WTC11 (cell line): Measurements from ENCODE around the gene PDCD5. TPM values are rescaled to one million over a fixed set of nuclear protein-coding genes. Genes with fewer than 3 reads are reported as not detected.

Experiments
- ATAC-seq: fragments of 200-7000 bp; cut with Tn5 transposase; 2 replicates; pipeline ENCODE4 v1.10.0; 2021; ENCODE audit warnings: mild to moderate bottlenecking, moderate library complexity
- CTCF ChIA-PET: fragments of 300-600 bp; sonication (Branson Sonifier 250); formaldehyde crosslinking; loops from one replicate; lab custom pipeline; 2021; ENCODE audit warnings: antibody characterized with exemption; lab: Charles Lee
- POLR2A ChIA-PET: fragments of 350-600 bp; sonication (Branson Sonifier 250); formaldehyde crosslinking; loops from one replicate; lab custom pipeline; 2021; ENCODE audit warnings: antibody characterized with exemption; lab: Charles Lee
- DNase-seq: peaks from one replicate; pipeline ENCODE4 v3.0.0; 2021; ENCODE audit warnings: low spot score
- H3K27ac Mint-ChIP-seq: 2 replicates; pipeline ENCODE4 v1.8.0; 2021; ENCODE audit warnings: mixed read lengths
- H3K27me3 Mint-ChIP-seq: 2 replicates; pipeline ENCODE4 v1.8.0; 2021; ENCODE audit warnings: low read depth, mild to moderate bottlenecking, moderate library complexity, mixed read lengths
- H3K36me3 Mint-ChIP-seq: 2 replicates; pipeline ENCODE4 v1.8.0; 2021; ENCODE audit warnings: mixed read lengths
- H3K4me1 Mint-ChIP-seq: 2 replicates; pipeline ENCODE4 v1.8.0; 2022; ENCODE audit warnings: mixed read lengths
- H3K4me3 Mint-ChIP-seq: 2 replicates; pipeline ENCODE4 v1.8.0; 2021; ENCODE audit warnings: mild to moderate bottlenecking, moderate library complexity, mixed read lengths
- H3K9me3 Mint-ChIP-seq: 2 replicates; pipeline ENCODE4 v1.8.0; 2021; ENCODE audit warnings: mixed read lengths
- AFF4 ChIP-seq: sonication (generic); formaldehyde crosslinking; IDR thresholded peaks from 2 replicates; pipeline ENCODE4 v1.8.1; 2023; ENCODE audit warnings: mild to moderate bottlenecking, missing genetic modification reagents, borderline replicate concordance
- E2F4 ChIP-seq: sonication (generic); formaldehyde crosslinking; IDR thresholded peaks from 2 replicates; pipeline ENCODE4 v1.8.1; 2022; ENCODE audit warnings: low read depth, mild to moderate bottlenecking, moderate library complexity, missing genetic modification reagents, borderline replicate concordance
- HMGA2 ChIP-seq: fragments of 250-450 bp; sonication (Bioruptor Pico); IDR thresholded peaks from 2 replicates; pipeline ENCODE4 v1.4.0; 2021; ENCODE audit warnings: mild to moderate bottlenecking, moderate library complexity
- OVOL2 ChIP-seq: fragments of 250-450 bp; sonication (Bioruptor Pico); IDR thresholded peaks from 2 replicates; pipeline ENCODE4 v1.9.0; 2021; ENCODE audit warnings: mild to moderate bottlenecking, borderline replicate concordance
- RELA ChIP-seq: sonication (generic); formaldehyde crosslinking; IDR thresholded peaks from 2 replicates; pipeline ENCODE4 v1.8.1; 2022; ENCODE audit warnings: missing genetic modification reagents, mild to moderate bottlenecking, borderline replicate concordance
- ZNF232 ChIP-seq: sonication (generic); formaldehyde crosslinking; IDR thresholded peaks from 2 replicates; pipeline ENCODE4 v1.8.0; 2022; ENCODE audit warnings: mild to moderate bottlenecking, missing genetic modification reagents
- ZNF263 ChIP-seq: sonication (generic); formaldehyde crosslinking; IDR thresholded peaks from 2 replicates; pipeline ENCODE4 v1.8.1; 2022; ENCODE audit warnings: low read depth, mild to moderate bottlenecking, moderate library complexity, missing genetic modification reagents
- ZNF425 ChIP-seq: fragments of 250-450 bp; sonication (Bioruptor Pico); conservative IDR thresholded peaks from 2 replicates; pipeline ENCODE4 v1.9.0; 2021; ENCODE audit warnings: mild to moderate bottlenecking
- total RNA-seq: library from RNA; stranded (reverse); gene quantifications from 3 replicates; pipeline ENCODE4 v1.2.3, GENCODE V29; 2021
- TF ChIP-seq, protein P1 (sequence below): sonication (generic); formaldehyde crosslinking; IDR thresholded peaks from 2 replicates; pipeline ENCODE4 v1.8.1; 2022; ENCODE audit warnings: mild to moderate bottlenecking, moderate library complexity, missing genetic modification reagents
- TF ChIP-seq, protein P2 (sequence below): sonication (generic); formaldehyde crosslinking; IDR thresholded peaks from 2 replicates; pipeline ENCODE4 v1.8.1; 2022; ENCODE audit warnings: low read depth, missing genetic modification reagents, borderline replicate concordance
- TF ChIP-seq, protein P3 (sequence below): sonication (generic); formaldehyde crosslinking; IDR thresholded peaks from 2 replicates; pipeline ENCODE4 v1.8.1; 2023; ENCODE audit warnings: mild to moderate bottlenecking, moderate library complexity, missing genetic modification reagents

Gene PDCD5
- total RNA-seq, 1 experiment from 2014 or later: 89.5 TPM

GRCh38 chr19:32550666-32551065 is 30.3 kb upstream of the PDCD5 start:
- H3K4me3 Mint-ChIP-seq: no peak overlapping the region
- no peaks in the 10 kb centered on the region for H3K4me1 Mint-ChIP-seq
- no peak overlapping the region for H3K27ac Mint-ChIP-seq
- ATAC-seq (no peak), DNase-seq (no peak)
- TF ChIP-seq, protein P1, sequence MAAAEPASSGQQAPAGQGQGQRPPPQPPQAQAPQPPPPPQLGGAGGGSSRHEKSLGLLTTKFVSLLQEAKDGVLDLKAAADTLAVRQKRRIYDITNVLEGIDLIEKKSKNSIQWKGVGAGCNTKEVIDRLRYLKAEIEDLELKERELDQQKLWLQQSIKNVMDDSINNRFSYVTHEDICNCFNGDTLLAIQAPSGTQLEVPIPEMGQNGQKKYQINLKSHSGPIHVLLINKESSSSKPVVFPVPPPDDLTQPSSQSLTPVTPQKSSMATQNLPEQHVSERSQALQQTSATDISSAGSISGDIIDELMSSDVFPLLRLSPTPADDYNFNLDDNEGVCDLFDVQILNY: no peak
- TF ChIP-seq, protein P2, sequence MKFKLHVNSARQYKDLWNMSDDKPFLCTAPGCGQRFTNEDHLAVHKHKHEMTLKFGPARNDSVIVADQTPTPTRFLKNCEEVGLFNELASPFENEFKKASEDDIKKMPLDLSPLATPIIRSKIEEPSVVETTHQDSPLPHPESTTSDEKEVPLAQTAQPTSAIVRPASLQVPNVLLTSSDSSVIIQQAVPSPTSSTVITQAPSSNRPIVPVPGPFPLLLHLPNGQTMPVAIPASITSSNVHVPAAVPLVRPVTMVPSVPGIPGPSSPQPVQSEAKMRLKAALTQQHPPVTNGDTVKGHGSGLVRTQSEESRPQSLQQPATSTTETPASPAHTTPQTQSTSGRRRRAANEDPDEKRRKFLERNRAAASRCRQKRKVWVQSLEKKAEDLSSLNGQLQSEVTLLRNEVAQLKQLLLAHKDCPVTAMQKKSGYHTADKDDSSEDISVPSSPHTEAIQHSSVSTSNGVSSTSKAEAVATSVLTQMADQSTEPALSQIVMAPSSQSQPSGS (CRISPR knock-in tag): no peak
- TF ChIP-seq, protein P3, sequence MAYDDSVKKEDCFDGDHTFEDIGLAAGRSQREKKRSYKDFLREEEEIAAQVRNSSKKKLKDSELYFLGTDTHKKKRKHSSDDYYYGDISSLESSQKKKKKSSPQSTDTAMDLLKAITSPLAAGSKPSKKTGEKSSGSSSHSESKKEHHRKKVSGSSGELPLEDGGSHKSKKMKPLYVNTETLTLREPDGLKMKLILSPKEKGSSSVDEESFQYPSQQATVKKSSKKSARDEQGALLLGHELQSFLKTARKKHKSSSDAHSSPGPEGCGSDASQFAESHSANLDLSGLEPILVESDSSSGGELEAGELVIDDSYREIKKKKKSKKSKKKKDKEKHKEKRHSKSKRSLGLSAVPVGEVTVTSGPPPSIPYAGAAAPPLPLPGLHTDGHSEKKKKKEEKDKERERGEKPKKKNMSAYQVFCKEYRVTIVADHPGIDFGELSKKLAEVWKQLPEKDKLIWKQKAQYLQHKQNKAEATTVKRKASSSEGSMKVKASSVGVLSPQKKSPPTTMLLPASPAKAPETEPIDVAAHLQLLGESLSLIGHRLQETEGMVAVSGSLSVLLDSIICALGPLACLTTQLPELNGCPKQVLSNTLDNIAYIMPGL (CRISPR knock-in tag): no peak
- TF ChIP-seq ZNF425 (no peak), OVOL2 (CRISPR knock-in tag) (no peak), E2F4 (CRISPR knock-in tag) (no peak), ZNF232 (no peak), ZNF263 (no peak), AFF4 (CRISPR knock-in tag) (no peak), RELA (no peak)
- ChIA-PET POLR2A (no interaction called here), CTCF (interaction anchor here (1.4 kb wide), 1 partner anchor 19 kb away, joined by 3 read pairs; no protein-coding TSS in a partner anchor)
- H3K9me3 Mint-ChIP-seq: peaks cover 3% of the 10 kb centered on the region; the same call in 1 of the 2 replicates
- no peaks in the 10 kb centered on the region for H3K36me3 Mint-ChIP-seq
- no peaks in the 10 kb centered on the region for H3K27me3 Mint-ChIP-seq

DNA sequence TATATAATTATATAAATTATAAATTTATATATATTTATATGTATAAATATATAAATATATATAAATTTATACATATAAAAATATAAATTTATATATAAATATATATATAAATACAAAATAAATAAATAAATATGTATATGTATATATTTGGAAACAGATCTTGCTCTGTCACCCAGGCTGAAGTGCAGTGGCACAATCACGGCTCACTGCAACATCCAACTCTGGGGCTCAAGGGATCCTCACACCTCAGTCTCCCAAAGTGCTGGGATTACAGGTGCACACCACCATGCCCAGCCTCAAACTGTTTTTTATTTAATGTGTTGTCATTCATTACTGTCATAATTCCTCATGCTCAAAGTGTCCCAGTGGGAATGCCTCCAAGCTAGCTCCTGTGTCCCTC is 25.2 kb upstream of the PDCD5 start:
- Mint-ChIP-seq H3K27me3 (no peaks in the 10 kb centered on the region), H3K4me3 (no peak overlapping the region), H3K4me1 (no peaks in the 10 kb centered on the region), H3K27ac (no peak overlapping the region), H3K9me3 (peaks cover 3% of the 10 kb centered on the region; the same call in 1 of the 2 replicates), H3K36me3 (no peaks in the 10 kb centered on the region)
- POLR2A ChIA-PET: no interaction called here
- TF ChIP-seq, protein P3 (CRISPR knock-in tag): no peak
- peak; percentile 66; the same call in 1 of the 2 replicates for TF ChIP-seq HMGA2
- DNase-seq (no peak), ATAC-seq (no peak)
- CTCF ChIA-PET: no interaction called here
